SIG-M5 treated with dmso at 0.1 percent for 504 hours (cell line): ENCODE measurements around the gene TMEM184B.
A peak's percentile ranks its signal among the peaks of the same experiment; 100 is the strongest.

Experiments
- DNase-seq: peaks from one replicate; lab custom pipeline; 2025; ENCODE audit not compliant: unreplicated experiment; lab: John Stamatoyannopoulos, UW

TMEM184B gene

GRCh38 chr22:38272373-38273134 is at the start of gene TMEM184B:
Gene TMEM184B, minus strand, starts transcription at chr22:38273010. Its CDS starts 25,049 bp downstream, at chr22:38247961.
- DNase-seq = peak; percentile 27

GRCh38 chr22:38320605-38321402 is 48.0 kb upstream of the TMEM184B start:
- no peak for DNase-seq

DNA sequence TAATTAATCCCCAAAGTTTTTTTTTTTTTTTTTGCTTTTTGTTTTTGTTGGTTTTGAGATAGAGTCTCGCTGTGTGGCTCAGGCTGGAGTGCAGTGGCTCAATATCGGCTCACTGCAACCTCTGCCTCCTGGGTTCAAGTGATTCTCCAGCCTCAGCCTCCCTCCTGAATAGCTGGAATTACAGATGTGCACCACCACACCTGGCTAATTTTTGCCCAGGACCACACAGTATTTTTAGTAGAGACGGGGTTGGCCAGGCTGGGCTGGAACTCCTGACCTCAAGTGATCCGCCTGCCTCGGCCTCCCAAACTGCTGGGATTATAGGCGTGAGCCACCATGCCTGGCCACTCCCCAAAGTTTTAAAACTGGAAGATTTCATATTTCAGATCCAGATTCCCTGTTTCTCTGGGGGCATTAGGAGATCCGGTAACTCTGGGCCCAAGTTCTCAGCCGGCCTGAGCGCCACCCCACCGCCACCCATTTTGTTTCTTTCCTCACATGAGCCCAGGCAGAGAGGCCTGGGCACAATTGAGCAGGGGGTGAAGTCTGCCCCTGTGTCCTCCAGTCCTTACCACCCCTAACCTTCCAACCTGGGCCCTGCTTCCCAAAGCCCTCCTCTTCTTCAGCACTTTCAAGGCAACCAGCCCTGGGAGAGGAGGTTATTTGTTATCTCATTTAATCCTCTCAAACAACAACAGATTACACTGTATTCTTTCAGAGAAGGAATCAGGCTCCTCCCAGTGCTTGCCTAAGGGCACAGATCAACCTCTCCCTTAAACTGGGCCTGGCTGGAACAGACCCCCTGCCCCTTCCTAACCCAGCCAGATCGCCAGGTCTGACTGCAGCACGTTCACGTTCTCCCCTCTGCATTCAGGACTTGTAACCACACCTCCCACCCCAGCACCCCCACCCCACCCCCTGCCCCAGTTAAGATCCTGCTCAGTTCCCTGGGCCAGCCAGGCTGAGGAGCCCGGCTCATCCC is 46.3 kb upstream of the TMEM184B start:
- DNase-seq = no peak

DNA sequence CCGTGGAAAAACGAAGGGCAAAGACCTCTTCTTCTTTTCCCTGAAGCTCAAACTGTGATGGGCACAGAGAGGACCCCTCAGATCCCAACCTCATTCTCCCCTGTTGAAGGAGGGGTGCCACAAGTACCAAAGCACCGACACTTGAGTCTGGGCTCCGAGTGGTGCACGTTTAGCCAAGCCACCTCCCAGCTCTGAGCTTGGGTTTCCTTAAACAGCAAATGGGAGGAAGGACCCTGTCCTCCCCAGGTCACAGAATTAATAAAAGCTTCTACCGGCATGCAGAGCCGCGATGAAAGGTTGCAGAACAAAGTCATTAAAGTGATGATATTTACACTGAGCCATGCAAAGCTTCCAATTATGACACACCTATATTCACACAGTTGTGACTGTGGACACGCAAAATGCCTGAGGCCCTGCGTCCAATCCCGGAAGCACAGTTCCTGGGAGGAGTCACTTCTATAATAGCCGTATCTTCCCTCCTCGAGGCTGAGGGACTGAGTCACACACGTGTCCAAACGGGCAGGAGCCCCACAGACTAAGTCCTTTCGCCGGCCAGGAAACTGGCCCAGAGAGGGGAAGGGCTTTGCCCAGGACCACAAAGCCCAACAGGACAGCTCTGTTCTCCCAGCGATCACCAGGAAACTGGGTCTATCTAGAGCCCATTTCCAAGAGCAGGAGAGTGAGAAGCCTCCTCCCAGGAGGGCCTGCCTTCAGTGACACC is 45.3 kb upstream of the TMEM184B start:
- DNase-seq = no peak

DNA sequence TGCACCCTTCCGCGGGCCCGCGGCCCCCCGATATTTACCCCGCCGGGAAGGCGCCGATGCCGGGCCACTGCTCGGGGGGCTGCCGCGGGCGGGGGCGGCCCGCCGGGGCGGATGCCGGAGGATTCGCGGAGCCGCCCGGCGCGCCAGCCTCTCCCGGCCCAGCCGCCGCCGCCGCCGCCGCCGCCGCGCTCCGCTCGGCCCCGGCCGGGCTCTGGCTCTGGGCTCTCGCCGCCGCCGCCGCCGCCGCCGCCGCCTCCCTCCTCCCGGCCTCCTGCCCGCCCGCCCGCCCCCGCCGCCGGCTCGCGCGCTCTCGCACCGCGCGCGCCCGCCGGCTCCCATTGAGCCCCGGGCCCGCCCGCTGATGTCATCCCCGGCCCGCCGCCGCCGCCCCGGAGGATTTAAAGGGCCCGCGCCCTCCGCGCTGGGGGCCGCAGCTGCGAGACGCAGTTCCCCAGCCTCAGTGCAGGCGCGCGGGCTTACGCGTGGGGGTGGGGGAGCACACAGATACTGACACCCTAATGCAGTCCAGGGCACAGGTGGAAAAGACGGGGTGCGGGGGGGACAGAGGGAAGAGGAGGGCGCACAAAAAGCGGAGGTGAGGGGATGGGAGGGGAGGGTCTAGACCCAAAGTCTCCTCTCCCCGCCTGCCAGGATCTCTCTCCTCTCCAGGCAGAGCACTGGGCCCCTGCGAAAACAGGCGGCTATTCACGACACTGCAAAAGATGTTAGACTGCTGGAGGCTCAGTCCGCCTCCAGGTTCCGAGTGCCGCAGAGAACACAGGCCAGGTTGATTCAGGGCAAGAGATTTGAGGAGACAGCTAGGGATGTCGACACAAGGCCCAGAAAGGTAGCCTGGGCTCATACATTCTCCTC is 44.5 kb upstream of the TMEM184B start, which contains the start of gene CSNK1E:
Gene CSNK1E (minus strand): TSS at position 312 of the 873 bp plus-strand sequence. CDS start 3,276 bp downstream, outside the sequence.
- DNase-seq = peak; percentile 22

GRCh38 chr22:38316364-38317121 is 43.7 kb upstream of the TMEM184B start:
- peak; percentile 21 for DNase-seq

DNA sequence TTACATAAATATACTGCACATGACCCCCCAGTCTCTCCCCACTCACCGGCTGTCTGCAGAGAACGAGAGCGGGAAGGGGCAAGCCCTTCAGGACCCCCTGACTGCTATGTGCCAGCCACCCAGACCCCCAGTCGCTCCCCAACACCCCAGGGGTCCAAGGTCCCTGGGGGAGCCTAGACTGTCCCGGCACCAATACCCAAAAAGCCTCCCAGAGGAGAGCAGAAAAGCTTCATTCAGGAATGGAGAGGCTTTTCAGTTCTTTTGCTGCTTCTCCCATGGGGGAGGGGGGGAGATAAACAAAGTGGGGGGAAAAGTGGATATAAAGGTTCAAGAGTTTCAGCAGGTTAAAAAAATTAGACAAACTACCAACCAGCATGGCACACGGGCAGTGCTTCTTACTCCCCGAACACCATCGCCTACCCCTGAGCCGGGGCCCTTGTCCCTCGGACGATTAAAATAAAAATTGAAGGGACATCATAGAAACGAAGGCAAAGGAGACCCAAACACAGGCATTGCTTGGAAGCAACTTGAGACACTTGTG is 43.1 kb upstream of the TMEM184B start:
- DNase-seq = no peak

GRCh38 chr22:38314933-38315822 is 42.4 kb upstream of the TMEM184B start:
- DNase-seq = no peak

DNA sequence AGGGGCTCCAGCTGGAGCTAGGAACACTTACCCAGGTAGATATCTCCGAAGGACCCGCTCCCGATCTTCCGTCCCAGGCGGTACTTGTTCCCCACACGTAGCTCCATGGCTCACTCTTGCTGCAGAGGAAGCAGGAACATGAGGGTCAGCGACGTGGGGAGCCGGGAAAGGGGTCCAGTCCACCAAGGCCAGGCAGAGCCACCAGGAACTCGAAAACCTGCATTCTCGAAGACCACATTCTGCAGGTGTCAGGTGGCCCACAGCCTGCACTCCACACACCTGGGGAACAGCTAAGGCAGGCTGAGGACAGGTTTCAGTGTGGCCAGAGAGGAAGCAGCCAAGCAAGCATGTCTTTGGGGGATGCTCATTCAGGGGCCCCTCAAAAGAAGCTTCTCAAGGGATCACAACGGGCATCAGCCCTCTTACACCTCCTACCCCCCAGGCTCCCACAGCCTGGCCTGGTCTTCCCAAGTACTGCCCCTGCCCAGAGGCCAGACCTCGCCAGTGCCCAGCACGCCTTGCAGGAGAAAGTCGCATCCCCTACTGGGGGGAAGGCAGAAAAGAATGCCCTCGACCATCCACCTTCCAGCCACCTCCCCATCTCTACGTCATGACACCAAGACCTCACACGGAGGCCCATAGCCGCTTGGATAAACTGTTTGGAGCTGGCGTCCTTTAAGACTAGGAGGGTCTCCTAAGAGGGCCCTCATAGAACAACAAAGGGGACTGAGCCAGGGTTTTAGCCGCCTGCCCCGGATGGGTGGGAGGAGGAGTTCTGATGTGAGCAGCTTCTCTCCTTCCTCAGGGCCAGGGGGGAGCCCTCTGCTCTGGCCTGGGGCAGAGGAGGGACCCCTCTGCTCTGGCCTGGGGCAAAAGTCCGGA is 41.5 kb upstream of the TMEM184B start:
- DNase-seq = no peak

GRCh38 chr22:38313384-38313955 is 40.7 kb upstream of the TMEM184B start:
- DNase-seq = no peak

DNA sequence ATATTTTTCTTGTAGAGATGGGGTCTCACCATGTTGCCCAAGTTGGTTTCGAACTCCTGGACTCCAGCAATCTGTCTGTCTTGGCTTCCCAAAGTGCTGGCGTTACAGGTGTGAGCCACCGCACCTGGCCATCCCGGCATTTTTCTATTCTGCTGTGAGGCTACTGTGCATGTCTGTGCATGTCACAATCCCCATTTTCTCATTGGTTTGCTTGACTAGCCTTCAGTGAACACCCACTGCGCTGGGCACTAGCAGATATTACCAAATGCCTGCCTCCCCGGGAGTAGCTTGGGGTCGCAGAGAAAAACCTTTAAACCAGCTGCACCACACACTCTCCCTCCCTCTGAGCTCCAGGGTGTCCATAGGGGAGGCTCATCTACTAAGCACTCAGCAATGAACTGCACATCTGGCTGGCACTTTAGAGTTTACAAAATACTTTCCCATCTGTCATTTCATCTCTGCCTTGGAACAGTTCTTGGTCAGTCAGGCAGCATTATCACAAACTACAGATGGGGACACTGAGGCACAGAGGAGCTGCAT is 39.5 kb upstream of the TMEM184B start:
- DNase-seq = no peak

GRCh38 chr22:38311323-38311620 is 38.5 kb upstream of the TMEM184B start:
- DNase-seq = no peak

DNA sequence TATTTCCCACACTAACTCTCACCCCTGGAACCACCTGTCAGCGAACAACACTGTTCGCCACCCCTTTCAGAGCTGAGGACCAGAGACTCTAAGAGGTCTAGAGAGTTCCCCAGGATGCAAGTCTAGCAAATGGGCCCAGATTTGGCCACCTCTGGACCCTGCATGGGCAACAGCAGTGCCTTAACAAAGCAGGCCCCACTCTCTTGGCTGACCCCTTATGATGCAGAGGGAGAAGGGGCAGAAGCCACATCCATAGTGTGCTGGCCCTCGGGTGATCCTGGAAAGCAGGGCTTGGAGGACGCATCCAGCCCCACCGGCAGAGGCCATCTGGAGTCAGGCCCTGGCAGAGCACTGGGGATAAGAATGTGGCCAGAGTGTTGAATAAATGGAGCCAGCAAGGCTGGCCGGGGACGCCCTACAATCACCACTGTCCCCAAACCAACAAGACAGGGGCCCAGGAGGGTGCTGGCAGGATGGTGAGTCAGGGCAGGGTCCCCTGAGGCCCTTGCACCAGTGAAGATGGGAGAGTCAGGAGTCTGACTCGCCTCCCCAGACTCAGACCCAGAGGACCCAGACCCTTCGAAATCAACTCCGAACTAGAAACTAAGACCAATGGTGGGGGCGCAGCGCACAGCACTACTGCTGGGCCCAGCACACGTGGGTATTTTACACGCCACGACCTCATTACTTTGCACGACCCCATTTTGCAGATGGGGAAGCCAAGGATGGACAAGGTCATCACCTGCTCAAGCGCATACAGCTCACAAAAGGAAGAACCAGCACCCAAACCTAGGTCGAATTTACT is 37.9 kb upstream of the TMEM184B start:
- no peak for DNase-seq

DNA sequence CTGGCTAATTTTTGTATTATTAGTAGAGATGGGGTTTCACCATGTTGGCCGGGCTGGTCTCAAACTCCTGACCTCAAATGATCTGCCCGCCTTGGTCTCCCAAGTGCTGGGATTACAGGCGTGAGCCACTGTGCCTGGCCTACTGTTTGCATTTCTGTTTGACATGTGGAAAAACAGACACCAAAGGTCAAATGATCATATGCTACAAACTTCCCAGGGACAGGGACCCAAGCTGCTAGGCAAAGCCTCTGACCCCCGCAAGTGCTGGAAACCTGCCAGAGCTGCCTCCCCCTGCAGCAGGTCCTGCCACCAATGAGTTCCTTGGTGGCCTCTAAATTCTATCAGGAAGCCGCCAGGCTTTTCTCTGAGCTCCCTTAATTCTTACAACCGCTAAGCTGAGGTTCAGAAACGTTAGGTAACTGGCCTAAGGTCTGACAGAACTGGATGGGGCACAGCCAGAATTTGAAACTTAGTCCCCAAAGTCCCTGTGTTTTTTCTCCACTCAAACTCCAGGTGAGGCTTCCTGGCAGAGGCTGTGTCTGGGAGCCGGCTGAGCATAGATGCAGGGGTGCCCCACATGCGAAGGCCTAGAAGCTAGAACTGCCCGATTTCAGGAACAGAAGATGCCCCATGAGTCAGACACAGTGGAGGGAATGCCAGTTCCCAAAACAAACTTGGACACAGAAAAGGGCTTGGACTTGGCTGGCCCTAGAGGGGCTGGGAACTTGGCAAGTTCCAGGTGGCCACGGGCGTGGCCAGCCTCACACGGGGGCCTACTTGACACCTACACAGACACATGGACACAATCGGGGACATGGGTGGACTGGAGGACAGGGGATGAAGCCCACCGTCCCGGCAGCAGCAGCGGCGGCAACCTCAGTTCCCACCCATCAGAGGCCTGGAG is 37.1 kb upstream of the TMEM184B start:
- DNase-seq = no peak
